Effector memory CD4-positive, alpha-beta T cell (primary cell): ENCODE measurements around the gene BRD2.
A peak's percentile ranks its signal among the peaks of the same experiment; 100 is the strongest.

Experiments used
- DNase-seq, 3 donors: peaks; one replicate each; pipeline ENCODE4 v3.0.0-alpha.2; 2020
- H3K27ac ChIP-seq: 2 replicates; pipeline ENCODE4 v1.7.0; 2013; ENCODE audit warnings: mild to moderate bottlenecking, low read length, moderate library complexity; ENCODE audit not compliant: insufficient read depth, poor library complexity, severe bottlenecking
- H3K27me3 ChIP-seq: replicated peaks from 2 replicates; pipeline ENCODE4 v1.7.0; 2013; ENCODE audit warnings: mild to moderate bottlenecking, low read length; ENCODE audit not compliant: insufficient read depth, control insufficient read depth, poor library complexity, severe bottlenecking
- H3K36me3 ChIP-seq: 2 replicates; pipeline ENCODE4 v1.7.0; 2013; ENCODE audit warnings: mild to moderate bottlenecking, low read length, moderate library complexity; ENCODE audit not compliant: control insufficient read depth, insufficient read depth
- H3K4me1 ChIP-seq: 2 replicates; pipeline ENCODE4 v1.7.0; 2013; ENCODE audit warnings: low read length, mild to moderate bottlenecking; ENCODE audit not compliant: control insufficient read depth, insufficient read depth, poor library complexity, severe bottlenecking
- H3K4me3 ChIP-seq: 2 replicates; pipeline ENCODE4 v1.7.0; 2013; ENCODE audit warnings: low read length, low read depth, mild to moderate bottlenecking; ENCODE audit not compliant: insufficient read depth, poor library complexity, severe bottlenecking
- H3K9me3 ChIP-seq: 2 replicates; pipeline ENCODE4 v1.7.0; 2013; ENCODE audit warnings: mild to moderate bottlenecking, low read length, moderate library complexity; ENCODE audit not compliant: control insufficient read depth

Gene BRD2

DNA sequence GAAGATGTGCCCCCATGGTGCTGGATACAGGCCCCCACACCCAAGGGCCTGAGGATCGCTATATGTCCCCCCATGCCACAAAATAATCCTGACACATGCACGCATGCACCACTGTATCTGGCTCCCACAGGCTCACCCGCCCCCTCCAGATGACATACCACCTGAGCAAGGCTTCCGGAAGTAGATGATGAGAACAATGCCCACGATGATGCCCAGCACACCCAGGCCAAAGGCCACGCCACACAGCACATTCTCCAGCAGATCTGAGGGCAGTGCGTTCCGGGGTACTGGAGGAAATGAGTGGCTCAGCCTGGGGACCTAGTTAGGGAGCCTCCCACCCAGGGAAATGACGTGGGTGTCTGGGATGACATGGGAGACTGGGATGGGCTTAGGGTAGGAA is 19.3 kb upstream of the BRD2 start:
- H3K4me1 ChIP-seq: peaks cover 17% of the 10 kb centered on the region
- no peaks in the 10 kb centered on the region for H3K36me3 ChIP-seq
- DNase-seq: no peak
- H3K27ac ChIP-seq: no peak overlapping the region
- no peaks in the 10 kb centered on the region for H3K9me3 ChIP-seq
- no peak overlapping the region for H3K4me3 ChIP-seq
- no peaks in the 10 kb centered on the region for H3K27me3 ChIP-seq

DNA sequence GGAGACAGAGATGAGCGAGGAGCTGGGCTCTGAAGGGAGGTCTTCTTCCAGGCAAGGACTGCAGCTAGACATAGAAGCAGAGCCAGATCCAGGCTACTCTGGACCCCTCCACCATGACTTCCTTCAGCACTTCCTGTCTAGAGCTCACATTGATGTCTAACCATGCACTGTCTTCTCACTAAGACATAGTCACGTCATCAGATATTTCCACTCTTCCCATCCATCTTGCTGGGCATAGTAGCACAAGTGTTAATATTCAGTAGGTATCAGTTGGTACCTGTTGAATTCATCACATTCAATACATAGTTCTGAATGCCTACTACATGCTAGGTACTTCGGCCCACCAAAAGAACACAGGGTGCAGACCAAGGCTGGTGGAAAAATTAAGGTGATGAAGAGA is 18.4 kb upstream of the BRD2 start:
- no peak overlapping the region for H3K27ac ChIP-seq
- no peaks in the 10 kb centered on the region for H3K9me3 ChIP-seq
- no peak overlapping the region for H3K4me3 ChIP-seq
- no peaks in the 10 kb centered on the region for H3K36me3 ChIP-seq
- no peaks in the 10 kb centered on the region for H3K27me3 ChIP-seq
- peaks cover 8% of the 10 kb centered on the region for H3K4me1 ChIP-seq
- DNase-seq: no peak

DNA sequence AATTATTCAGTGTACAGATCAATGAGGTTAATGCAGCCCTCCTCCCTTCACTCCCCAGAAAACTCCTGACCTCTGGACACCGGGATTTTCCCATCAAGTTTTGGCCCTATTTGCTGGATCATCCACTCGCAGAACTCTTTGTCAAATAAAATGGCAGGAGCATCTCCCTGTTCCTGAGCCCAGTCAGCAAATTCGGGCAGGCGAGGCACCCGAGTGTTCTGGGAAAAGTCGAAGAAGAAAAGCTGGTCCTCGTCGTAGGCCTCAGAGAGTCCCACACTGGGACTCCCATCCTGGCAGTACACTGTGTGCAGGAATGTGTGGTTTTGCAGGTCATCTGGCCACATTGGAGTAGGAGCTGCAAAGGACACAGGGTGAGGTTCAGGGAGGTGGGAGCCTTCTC is 17.9 kb upstream of the BRD2 start:
- Histone ChIP-seq H3K9me3 (no peaks in the 10 kb centered on the region), H3K4me3 (no peak overlapping the region), H3K36me3 (no peaks in the 10 kb centered on the region), H3K27me3 (no peaks in the 10 kb centered on the region), H3K4me1 (peaks cover 7% of the 10 kb centered on the region), H3K27ac (no peak overlapping the region)
- DNase-seq: no peak

DNA sequence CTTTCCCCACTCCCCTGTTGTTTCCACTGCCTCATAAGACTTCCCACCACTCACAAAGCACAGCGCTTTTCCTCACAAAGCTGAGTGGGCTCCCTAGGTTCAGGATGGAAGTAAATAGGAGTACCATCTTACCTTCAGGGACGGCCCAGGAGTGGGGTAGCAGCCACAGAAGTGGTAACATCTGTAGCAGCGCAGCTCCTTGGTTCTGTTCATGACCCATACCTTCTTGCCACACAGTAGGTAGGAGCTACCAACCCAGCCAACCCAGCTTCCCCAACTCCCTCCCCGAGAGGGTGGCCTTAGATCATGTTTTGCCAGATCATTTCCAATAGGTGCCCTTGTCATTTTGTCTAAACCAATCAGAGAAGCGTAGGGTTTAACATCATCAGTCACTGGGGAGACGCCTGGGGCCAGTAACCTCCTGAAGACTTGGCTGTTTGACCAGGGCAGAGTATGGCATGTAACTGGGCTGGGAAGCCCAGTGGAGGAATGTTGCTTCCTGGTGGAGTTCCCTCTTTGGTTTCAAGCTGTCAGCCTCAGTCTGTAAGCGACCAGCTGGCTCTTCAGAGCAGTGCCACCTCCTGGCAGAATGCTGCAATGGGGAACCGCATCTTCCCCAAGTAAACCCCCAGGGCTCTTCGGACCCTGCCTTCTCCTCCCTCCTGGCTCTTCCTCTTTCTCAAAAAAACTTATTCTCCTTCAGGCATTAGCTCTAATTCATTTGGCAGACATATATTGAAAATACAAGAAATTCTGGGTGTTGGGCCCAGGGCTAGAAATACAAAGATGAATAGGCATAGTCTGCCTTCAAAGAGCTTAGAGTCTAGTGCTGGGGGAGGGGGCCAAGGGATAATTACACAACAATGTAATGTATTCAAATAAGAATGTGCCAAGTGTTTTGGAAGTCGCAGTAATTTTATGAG is 15.3 kb upstream of the BRD2 start, which contains the start of gene HLA-DMA:
HLA-DMA (minus strand) TSS at position 281 of the 923 bp plus-strand sequence; CDS start at position 220, 61 bp downstream.
- no peaks in the 10 kb centered on the region for H3K9me3 ChIP-seq
- H3K27ac ChIP-seq: peak within 1 kb of the TSS; percentile 19
- H3K4me1 ChIP-seq: peaks cover 7% of the 10 kb centered on the region
- H3K36me3 ChIP-seq: no peaks in the 10 kb centered on the region
- peak; percentile 52 to 70 (median 70) for DNase-seq
- H3K27me3 ChIP-seq: no peaks in the 10 kb centered on the region
- H3K4me3 ChIP-seq: peak within 1 kb of the TSS; percentile 37

DNA sequence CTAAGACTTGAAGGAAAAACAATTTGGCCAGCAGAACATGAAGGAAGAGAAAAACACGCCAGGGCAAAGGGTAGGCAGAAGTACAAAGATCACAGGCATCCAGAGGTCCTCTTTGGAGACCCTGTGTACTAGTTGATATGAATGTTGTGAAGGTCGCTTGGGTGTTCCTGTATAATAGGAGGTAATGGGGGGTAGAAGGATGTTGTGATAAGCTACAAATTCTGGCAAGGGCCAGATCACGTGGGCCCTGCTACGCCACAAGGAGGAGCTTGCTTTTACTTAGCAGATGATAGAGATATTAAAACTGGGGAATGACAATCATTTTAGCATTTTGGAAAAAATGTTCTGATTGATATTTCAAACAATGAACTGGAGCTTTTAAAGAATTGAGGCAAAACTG is 14.6 kb upstream of the BRD2 start:
- DNase-seq: no peak
- Histone ChIP-seq H3K9me3 (no peaks in the 10 kb centered on the region), H3K36me3 (no peaks in the 10 kb centered on the region), H3K27me3 (no peaks in the 10 kb centered on the region), H3K4me3 (no peak overlapping the region), H3K4me1 (peaks cover 7% of the 10 kb centered on the region), H3K27ac (no peak overlapping the region)

DNA sequence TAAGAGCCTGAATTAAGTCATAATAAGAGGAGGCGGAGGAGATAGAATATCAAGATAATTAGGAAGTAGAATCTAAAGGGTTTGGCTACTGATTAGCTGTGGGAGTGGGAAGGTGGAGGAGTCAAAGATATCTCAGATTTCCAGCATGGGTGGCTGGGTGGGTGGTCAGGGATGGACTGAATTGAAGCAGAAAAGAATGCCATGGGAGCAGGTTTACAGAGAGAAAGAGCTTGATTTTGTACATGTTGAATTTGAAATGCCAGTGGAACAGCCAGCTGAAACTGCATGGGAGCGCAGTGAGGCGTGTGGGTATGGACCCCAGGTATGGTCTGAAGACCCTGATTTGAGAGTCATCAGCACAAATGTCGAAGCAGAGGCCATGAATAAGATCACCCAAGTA is 14.1 kb upstream of the BRD2 start:
- H3K4me1 ChIP-seq: peaks cover 7% of the 10 kb centered on the region
- no peak overlapping the region for H3K4me3 ChIP-seq
- no peak for DNase-seq
- no peaks in the 10 kb centered on the region for H3K27me3 ChIP-seq
- no peak overlapping the region for H3K27ac ChIP-seq
- no peaks in the 10 kb centered on the region for H3K36me3 ChIP-seq
- H3K9me3 ChIP-seq: no peaks in the 10 kb centered on the region

DNA sequence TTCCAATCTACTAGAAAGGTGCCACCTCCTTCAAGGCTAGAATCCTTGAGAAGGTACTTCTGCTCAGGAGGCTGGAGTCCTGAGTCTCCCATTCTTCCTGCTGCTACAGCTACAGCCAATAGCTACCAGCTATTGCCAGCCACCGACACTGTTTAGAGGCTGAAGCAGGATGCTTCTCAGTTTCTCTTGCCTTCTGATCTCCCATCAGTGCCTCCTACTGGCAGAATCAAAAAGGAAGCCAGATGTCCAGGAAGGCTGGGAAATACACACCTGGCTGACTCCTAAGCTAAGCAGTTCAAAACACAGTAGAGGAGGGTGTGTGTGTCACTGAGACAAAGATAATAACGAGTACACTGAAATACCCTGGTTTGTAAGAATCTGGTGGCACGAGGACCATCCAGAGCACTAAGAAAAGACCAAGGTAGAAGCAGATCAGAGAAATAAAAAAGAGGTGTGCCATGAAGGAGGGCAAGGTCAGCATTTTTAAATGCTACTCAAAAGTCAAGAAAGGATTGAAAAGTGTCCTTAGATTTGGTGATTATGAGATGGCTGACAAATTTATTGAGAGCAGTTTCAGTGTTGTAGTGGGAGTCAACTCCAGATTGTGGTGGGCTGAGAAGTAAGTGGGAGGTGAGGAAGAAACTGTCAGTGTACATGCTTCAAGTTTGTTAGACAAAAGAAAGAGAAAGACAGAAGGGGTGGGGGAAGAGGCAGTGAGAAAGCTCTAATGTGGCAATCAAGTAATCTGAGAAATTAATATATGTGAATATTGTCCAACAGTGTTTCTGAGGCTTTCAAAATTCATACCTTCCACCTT is 13.2 kb upstream of the BRD2 start:
- Histone ChIP-seq H3K4me1 (peaks cover 7% of the 10 kb centered on the region), H3K9me3 (no peaks in the 10 kb centered on the region), H3K27me3 (no peaks in the 10 kb centered on the region), H3K27ac (no peak overlapping the region), H3K36me3 (no peaks in the 10 kb centered on the region), H3K4me3 (no peak overlapping the region)
- DNase-seq: no peak

DNA sequence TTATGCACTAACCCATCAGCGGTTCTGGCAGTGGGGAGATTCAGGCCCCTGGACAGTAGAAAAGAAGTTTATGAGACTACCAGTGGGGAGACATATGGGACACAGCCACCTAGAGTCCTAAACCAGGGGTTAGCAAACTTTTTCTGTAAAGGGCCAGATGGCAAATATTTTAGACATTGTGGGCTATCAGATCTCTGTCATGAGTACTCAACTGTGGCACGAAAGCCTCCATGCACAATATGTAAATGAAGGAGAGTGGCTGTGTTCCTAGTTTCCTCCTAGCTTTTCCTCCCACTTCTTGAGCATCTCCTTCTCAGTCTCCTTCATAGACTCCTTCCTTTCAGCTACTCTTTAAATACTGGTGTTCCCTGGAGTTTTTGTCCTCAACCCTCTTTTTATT is 12.2 kb upstream of the BRD2 start:
- no peak for DNase-seq
- H3K9me3 ChIP-seq: no peaks in the 10 kb centered on the region
- no peaks in the 10 kb centered on the region for H3K27me3 ChIP-seq
- H3K4me3 ChIP-seq: no peak overlapping the region
- H3K36me3 ChIP-seq: no peaks in the 10 kb centered on the region
- peaks cover 7% of the 10 kb centered on the region for H3K4me1 ChIP-seq
- H3K27ac ChIP-seq: no peak overlapping the region

DNA sequence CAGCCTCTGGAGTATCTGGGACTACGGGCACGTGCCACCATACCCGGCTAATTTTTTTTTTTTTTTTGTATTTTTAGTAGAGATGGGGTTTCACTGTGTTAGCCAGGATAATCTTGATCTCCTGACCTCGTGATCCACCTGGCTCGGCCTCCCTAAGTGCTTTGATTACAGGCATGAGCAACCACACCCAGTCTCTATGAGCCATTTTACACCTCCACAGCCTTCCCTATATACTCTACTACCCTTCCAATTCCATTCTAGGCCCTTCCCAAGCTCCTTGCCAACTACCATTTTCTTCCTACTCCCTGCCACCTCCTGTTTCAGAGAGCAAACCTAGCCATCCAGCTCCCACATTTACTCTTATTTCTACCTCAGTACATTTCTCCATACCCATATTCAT is 7.8 kb upstream of the BRD2 start:
- Histone ChIP-seq H3K9me3 (no peaks in the 10 kb centered on the region), H3K4me3 (no peak overlapping the region), H3K4me1 (no peaks in the 10 kb centered on the region), H3K36me3 (no peaks in the 10 kb centered on the region), H3K27me3 (no peaks in the 10 kb centered on the region), H3K27ac (no peak overlapping the region)
- no peak for DNase-seq
